Stomach (tissue), 4 donors: ENCODE data around the gene CELF1.

Source experiments
- CTCF ChIP-seq, 7 experiments: fragments of 450-650 bp in 4 of 7; fragments of 200-600 bp in 3 of 7; sonication (generic) in 3 of 7; IDR thresholded peaks; one replicate each; pipeline ENCODE4 v1.5.1; 2016 to 2019; ENCODE audit warnings: antibody characterized with exemption in 7 of 7, control low read depth in 2 of 7, mild to moderate bottlenecking in 1 of 7
- EP300 ChIP-seq: sonication (generic); formaldehyde crosslinking; IDR thresholded peaks from one replicate; pipeline ENCODE4 v1.6.1; 2017; ENCODE audit warnings: antibody characterized with exemption
- POLR2A ChIP-seq, 4 donors: fragments of 450-650 bp; IDR thresholded peaks; one replicate each; pipeline ENCODE4 v1.6.1; 2016; ENCODE audit warnings: antibody characterized with exemption in 4 of 4, control low read depth in 2 of 4, mild to moderate bottlenecking in 1 of 4, moderate library complexity in 1 of 4
- POLR2AphosphoS5 ChIP-seq, 3 donors: sonication (generic); formaldehyde crosslinking; IDR thresholded peaks; one replicate each; pipeline ENCODE4 v1.6.1; 2016; ENCODE audit warnings: antibody characterized with exemption in 3 of 3

DNA sequence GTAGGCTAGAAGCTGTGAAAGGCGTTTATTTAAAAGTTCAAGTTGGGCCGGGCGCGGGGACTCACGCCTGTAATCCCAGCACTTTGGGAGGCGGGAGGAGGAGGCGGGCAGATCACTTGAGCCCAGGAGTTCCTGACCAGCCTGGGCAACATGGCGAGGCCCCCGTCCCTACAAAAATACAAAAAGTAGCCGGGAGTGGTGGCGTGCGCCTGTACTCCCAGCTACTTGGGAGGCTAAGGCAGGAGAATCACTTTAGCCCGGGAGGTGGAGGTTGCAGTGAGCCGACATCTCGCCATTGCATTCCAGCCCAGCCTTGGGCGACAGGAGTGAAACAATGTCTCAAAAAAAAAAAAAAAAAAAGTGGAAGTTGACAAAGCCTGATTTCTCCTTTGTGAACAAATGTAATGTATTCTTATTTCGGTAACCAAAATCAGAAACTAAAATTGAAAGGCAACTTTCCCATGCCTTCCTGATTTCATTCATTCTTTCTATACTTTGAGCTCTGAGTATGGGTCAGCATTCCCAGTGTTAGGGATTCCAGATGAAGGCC is 13.3 kb upstream of the CELF1 start:
- TF ChIP-seq CTCF (IDR thresholded peaks at IDR 0.05) (no peak), EP300 (no peak), POLR2A (IDR thresholded peaks at IDR 0.05) (no peak), POLR2AphosphoS5 (IDR thresholded peaks at IDR 0.05) (no peak)
